HG03039 (cell line): Measurements from ENCODE around the gene SRPK1.
"Not testable (repeated sequence)": the region's sequence is repeated elsewhere in the genome, so short reads cannot be mapped to it uniquely, and the experiment has no call there.

ENCODE experiments used
- ATAC-seq: cut with Tn5 transposase; IDR thresholded peaks from one replicate; pipeline ENCODE4 v1.9.1; 2021; ENCODE audit warnings: mild to moderate bottlenecking, moderate library complexity; ENCODE audit not compliant: unreplicated experiment

SRPK1 gene

GRCh38 chr6:35920793-35921732 is at the start of gene SRPK1:
SRPK1 (minus strand) TSS chr6:35921098; CDS start chr6:35921056, 42 bp downstream.
- peak; percentile 66 for ATAC-seq

DNA sequence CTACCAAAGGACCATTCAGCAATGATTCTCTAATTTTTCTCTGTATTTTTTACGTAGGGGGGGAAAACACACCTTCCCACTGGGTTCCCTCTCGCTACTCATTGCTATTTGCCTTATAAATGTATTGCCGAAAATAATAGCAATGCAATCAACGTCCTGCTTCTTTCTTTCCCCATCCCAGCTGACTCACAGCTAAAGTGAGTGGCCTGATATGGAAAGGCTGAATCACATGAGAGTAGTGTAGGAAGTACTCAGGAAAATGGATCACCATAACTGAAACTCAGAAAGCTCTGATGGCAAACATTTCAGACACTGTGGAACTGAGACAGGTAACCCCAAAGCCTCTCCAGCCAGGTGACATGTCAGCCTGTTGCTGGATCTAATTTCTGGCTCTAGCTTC is 49.3 kb upstream of the SRPK1 start:
- no peak for ATAC-seq

GRCh38 chr6:35969646-35970045 is 48.7 kb upstream of the SRPK1 start:
- ATAC-seq: no peak

DNA sequence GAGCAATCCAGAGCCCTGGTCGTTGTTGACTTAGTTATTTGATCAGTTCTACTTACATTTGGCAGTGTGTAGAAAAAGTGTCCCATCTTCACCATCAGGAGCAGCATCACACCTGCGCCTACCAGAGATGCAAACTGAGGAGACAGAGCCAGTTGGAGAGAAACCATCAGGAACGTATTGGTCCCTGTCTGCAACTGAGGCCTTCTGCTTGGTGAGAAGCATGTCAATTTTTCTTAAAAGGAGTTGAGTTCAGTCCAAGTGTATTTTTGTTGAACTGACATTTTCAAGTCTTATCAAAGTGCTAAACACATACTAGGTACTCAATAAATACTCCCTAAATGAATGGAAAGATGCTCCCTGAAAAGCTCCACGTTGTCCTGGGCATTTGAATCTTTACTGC is 47.9 kb upstream of the SRPK1 start:
- no peak for ATAC-seq

- no peak for ATAC-seq
Measured at GRCh38 chr6:35967076-35967774, 46.3 kb upstream of the SRPK1 start.

- no peak for ATAC-seq
Measured at GRCh38 chr6:35962779-35963560, 42.1 kb upstream of the SRPK1 start.

GRCh38 chr6:35960187-35960586 is 39.3 kb upstream of the SRPK1 start:
- ATAC-seq: no peak

DNA sequence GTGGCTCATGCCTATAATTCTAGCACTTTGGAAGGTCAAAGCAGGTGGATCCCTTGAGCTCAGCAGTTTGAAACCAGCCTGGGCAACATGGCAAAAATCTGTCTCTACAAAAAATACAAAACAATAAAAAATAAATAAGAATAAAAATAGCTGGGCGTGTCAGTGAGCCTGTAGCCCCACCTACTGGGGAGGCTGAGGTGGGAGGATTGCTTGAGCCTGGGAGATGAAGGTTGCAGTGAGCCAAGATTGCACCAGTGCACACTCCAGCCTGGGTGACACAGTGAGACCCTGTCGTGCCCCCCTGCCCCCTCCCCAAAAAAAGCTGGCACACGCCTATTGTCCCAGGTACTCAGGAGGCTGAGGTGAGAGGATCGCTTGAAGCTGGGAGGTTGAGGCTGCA is 35.1 kb upstream of the SRPK1 start:
- ATAC-seq: no peak

GRCh38 chr6:35955521-35955920 is 34.6 kb upstream of the SRPK1 start:
- no peak for ATAC-seq

GRCh38 chr6:35955071-35955470 is 34.2 kb upstream of the SRPK1 start:
- ATAC-seq: no peak

DNA sequence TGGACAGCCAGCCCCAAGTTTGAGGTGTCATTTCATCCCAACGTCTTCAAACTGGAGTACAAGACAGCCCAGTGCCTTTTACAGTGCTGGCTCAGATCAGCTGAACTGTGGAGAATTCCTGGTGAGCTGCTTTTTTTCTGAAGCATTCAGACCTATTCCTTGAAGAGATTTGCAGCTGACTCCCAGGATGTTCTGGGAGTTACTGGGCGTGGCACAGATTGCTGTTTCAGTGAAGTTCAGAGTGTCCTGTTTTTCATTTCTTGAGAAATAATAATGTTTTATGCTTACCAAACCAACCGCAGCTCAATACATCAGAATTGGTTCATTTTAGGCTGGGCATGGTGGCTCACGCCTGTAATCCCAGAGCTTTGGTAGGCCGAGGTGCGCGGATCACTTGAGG is 33.4 kb upstream of the SRPK1 start:
- ATAC-seq: no peak

- no peak for ATAC-seq
Measured at GRCh38 chr6:35948725-35949124, 27.8 kb upstream of the SRPK1 start.

DNA sequence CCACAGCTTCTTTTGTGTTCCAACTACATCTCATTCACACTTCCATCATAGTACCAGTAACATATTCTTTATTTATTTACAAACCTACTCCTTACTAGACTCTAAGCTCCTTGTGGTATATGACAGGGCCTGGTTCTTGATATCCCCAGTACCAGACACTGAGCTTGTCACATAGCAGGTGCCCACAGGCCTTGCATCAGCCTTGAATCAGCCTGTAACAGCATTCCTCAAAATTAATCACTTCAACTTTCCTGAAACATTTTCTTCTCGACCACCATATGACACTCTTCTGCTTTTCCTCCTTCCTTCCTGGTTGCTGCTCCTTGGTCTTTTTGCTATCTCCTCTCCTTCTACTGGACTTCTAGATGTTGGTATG is 24.7 kb upstream of the SRPK1 start:
- no peak for ATAC-seq

GRCh38 chr6:35943390-35943789 is 22.5 kb upstream of the SRPK1 start:
- no peak for ATAC-seq

DNA sequence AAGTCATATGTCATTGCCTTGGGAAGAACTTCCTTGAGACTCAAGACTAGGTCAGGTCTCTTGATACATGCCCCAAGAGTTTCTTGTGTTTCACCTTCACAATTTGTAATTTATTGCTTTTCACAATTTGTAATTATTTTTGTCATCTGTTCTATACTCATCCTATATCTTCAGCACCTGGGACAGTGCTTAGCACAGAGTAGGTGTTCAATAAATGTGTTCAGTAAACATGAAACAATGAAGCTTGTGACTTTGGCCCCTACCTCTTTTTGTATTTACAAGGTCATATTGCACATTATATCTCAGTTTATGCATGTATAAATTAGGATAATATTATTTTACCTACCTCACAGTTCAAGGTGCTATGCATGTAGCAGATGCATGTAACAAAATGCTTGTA is 21.5 kb upstream of the SRPK1 start:
- ATAC-seq: no peak

DNA sequence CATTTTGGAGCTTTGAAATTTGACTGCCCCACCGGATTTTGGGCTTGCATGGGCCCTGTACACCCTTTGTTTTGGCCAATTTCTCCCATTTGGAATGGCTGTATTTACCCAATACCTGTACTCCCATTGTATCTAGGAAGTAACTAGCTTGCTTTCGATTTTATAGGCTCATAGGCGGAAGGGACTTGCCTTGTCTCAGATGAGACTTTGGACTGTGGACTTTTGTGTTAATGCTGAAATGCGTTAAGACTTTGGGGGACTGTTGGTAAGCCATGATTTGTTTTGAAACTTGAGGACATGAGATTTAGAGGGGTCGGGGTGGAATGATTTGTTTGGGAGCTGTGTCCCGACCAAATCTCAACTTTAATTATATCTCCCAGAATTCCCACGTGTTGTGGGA is 20.3 kb upstream of the SRPK1 start:
- not testable (repeated sequence) for ATAC-seq

DNA sequence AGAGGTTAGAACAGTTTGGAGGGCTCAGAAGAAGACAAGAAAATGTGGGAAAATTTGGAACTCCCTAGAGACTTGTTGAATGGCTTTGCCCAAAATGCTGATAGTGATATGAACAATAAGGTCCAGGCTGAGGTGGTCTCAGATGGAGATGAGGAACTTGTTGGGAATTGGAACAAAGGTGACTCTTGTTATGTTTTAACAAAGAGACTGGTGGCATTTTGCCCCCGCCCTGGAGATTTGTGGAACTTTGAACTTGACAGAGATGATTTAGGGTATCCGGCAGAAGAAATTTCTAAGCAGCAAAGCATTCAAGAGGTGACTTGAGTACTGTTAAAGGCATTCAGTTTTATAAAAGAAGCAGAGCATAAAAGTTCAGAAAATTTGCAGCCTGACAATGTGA is 19.1 kb upstream of the SRPK1 start:
- ATAC-seq: not testable (repeated sequence)

DNA sequence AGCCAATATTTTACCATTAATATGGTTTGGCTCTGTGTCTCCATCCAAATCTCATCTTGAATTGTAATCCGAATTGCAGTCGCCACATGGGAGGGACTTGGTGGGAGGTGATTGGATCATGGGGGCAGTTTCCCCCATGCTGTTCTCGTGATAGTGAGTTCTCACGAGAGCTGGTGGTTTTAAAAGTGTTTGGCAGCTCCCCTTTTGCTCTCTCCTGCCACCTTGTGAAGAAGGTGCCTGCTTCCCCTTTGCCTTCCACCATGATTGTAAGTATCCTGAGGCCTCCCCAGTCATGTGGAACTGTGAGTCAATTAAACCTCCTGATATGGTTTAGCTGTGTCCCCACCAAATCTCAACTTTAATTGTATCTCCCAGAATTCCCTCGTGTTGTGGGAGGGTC is 18.4 kb upstream of the SRPK1 start:
- not testable (repeated sequence) for ATAC-seq

- no peak for ATAC-seq
Measured at GRCh38 chr6:35936681-35937359, 15.9 kb upstream of the SRPK1 start.

GRCh38 chr6:35935469-35935868 is 14.6 kb upstream of the SRPK1 start:
- no peak for ATAC-seq

GRCh38 chr6:35933844-35934243 is 12.9 kb upstream of the SRPK1 start:
- ATAC-seq: no peak
